ENCODE results near the gene XIRP2. TPM values are rescaled to one million over a fixed set of nuclear protein-coding genes. Genes with fewer than 3 reads are reported as not detected.

Gene XIRP2
- total and polyA plus RNA-seq, 10 of the 15 experiments (the other 5 are each of a cell fraction or from before 2014, with no cell fraction given): 0.03 TPM; not detected in 9

GRCh38 chr2:167271932-167272331, 383.7 kb downstream of the XIRP2 start:
- ChIA-PET POLR2A (no interaction called here), RAD21 (ENCODE audit: unreplicated experiment) (no interaction called here), CTCF (no interaction called here), SMC1A (ENCODE audit: uncharacterized antibody, unreplicated experiment) (no interaction called here)
- H3K27me3 ChIP-seq (replicated peaks in 1 of 2; ENCODE audit: control insufficient read depth in 2 of 2, insufficient read depth in 2 of 2, low read length in 1 of 2): no peaks in the 10 kb centered on the region
- ATAC-seq: no peak
- H3K4me3 ChIP-seq: no peak overlapping the region
- H4K20me1 ChIP-seq (ENCODE audit: control insufficient read depth, insufficient read depth): no peaks in the 10 kb centered on the region
- 0% methylated on average over 3 of the region's 3 CpGs for WGBS (ENCODE audit: insufficient coverage, insufficient replicate concordance, low lambda C conversion rate, missing lambda C conversion rate)
- H3K4me1 ChIP-seq (ENCODE audit: control insufficient read depth, insufficient read depth, low read length): no peaks in the 10 kb centered on the region
- H3K9ac ChIP-seq (ENCODE audit: control insufficient read depth, insufficient read depth, low read length): no peak overlapping the region
- H3K36me3 ChIP-seq (ENCODE audit: control insufficient read depth in 2 of 2, insufficient read depth in 2 of 2, low read length in 1 of 2): no peaks in the 10 kb centered on the region
- intact Hi-C loops (cut with micrococcal nuclease; ENCODE audit: unreplicated experiment) (no loop called here), in situ Hi-C loops (cut with MboI) (no loop called here)
- no TSS peak for BruUV-seq (replicated peaks)
- no peak for FAIRE-seq
- no peak overlapping the region for H3K4me2 ChIP-seq (ENCODE audit: control insufficient read depth, insufficient read depth)
- no peak for DNase-seq (ENCODE audit: low read depth, low spot score)
- no peaks in the 10 kb centered on the region for H3K9me3 ChIP-seq (replicated peaks; ENCODE audit: control insufficient read depth, insufficient read depth, low read length)
- H2AFZ ChIP-seq (ENCODE audit: control insufficient read depth, low read depth, low read length): no peak overlapping the region
- no peak overlapping the region for H3K27ac ChIP-seq (ENCODE audit: control insufficient read depth, insufficient read depth)
- H3K79me2 ChIP-seq (ENCODE audit: control insufficient read depth, insufficient read depth, low read length): no peaks in the 10 kb centered on the region
- TF ChIP-seq TCF3 (IDR thresholded peaks at IDR 0.05; ENCODE audit: borderline replicate concordance, insufficient read depth, low read depth, low read length) (no peak), ZZZ3 (IDR thresholded peaks at IDR 0.05; ENCODE audit: control insufficient read depth, insufficient read length, low read depth) (no peak), SP1 (IDR thresholded peaks at IDR 0.05; ENCODE audit: low read depth, low read length) (no peak), SMC3 (IDR thresholded peaks at IDR 0.05; ENCODE audit: borderline replicate concordance, low read length) (no peak), CEBPB (IDR thresholded peaks at IDR 0.05; ENCODE audit: borderline replicate concordance in 1 of 2, low read depth in 2 of 2, low read length in 2 of 2) (no peak), ZBTB11 (CRISPR knock-in tag; IDR thresholded peaks at IDR 0.05) (no peak), IRF4 (IDR thresholded peaks at IDR 0.05; ENCODE audit: low read depth, low read length) (no peak), KLF5 (IDR thresholded peaks at IDR 0.05; ENCODE audit: partially characterized antibody) (no peak), BCLAF1 (IDR thresholded peaks at IDR 0.05) (no peak)
- TF ChIP-seq, protein P1, sequence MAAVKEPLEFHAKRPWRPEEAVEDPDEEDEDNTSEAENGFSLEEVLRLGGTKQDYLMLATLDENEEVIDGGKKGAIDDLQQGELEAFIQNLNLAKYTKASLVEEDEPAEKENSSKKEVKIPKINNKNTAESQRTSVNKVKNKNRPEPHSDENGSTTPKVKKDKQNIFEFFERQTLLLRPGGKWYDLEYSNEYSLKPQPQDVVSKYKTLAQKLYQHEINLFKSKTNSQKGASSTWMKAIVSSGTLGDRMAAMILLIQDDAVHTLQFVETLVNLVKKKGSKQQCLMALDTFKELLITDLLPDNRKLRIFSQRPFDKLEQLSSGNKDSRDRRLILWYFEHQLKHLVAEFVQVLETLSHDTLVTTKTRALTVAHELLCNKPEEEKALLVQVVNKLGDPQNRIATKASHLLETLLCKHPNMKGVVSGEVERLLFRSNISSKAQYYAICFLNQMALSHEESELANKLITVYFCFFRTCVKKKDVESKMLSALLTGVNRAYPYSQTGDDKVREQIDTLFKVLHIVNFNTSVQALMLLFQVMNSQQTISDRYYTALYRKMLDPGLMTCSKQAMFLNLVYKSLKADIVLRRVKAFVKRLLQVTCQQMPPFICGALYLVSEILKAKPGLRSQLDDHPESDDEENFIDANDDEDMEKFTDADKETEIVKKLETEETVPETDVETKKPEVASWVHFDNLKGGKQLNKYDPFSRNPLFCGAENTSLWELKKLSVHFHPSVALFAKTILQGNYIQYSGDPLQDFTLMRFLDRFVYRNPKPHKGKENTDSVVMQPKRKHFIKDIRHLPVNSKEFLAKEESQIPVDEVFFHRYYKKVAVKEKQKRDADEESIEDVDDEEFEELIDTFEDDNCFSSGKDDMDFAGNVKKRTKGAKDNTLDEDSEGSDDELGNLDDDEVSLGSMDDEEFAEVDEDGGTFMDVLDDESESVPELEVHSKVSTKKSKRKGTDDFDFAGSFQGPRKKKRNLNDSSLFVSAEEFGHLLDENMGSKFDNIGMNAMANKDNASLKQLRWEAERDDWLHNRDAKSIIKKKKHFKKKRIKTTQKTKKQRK (IDR thresholded peaks at IDR 0.05; ENCODE audit: low read depth, low read length): no peak
- TF ChIP-seq, protein P2, sequence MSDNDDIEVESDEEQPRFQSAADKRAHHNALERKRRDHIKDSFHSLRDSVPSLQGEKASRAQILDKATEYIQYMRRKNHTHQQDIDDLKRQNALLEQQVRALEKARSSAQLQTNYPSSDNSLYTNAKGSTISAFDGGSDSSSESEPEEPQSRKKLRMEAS (IDR thresholded peaks at IDR 0.05; ENCODE audit: low read depth, low read length): no peak
